Measurements from ENCODE around the gene MYMK.

DNA sequence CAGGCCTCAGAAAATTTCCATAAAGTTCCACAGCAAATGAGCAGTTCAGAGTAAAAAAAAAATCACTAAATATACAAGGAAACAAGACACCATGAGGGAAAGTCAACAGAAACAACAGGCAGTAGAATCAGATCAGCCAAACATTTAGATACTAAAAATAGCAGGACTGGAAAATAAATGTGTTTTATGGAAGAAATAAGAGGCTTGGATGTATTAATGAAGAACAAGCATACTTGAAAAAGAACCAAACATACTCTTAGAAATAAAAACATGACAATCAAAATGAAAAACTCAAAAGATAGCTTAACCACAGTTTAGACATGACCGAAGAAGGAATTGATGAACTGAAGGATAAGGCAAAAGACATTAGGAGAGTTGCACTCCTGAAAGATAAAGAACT, 22.6 kb downstream of the MYMK start:
- TF ChIP-seq, protein P1, sequence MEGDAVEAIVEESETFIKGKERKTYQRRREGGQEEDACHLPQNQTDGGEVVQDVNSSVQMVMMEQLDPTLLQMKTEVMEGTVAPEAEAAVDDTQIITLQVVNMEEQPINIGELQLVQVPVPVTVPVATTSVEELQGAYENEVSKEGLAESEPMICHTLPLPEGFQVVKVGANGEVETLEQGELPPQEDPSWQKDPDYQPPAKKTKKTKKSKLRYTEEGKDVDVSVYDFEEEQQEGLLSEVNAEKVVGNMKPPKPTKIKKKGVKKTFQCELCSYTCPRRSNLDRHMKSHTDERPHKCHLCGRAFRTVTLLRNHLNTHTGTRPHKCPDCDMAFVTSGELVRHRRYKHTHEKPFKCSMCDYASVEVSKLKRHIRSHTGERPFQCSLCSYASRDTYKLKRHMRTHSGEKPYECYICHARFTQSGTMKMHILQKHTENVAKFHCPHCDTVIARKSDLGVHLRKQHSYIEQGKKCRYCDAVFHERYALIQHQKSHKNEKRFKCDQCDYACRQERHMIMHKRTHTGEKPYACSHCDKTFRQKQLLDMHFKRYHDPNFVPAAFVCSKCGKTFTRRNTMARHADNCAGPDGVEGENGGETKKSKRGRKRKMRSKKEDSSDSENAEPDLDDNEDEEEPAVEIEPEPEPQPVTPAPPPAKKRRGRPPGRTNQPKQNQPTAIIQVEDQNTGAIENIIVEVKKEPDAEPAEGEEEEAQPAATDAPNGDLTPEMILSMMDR (IDR thresholded peaks at IDR 0.05; ENCODE audit: borderline replicate concordance, extremely low read depth, low read length, poor library complexity, severe bottlenecking): no peak
- TF ChIP-seq EZH2 (IDR thresholded peaks at IDR 0.05; ENCODE audit: borderline replicate concordance, low read depth, low read length, severe bottlenecking): no peak

Measured in DND-41 (cell line).